HG02759 (cell line): ENCODE data around the gene AEBP2.
A peak's percentile ranks its signal among the peaks of the same experiment; 100 is the strongest.
"Not testable (repeated sequence)": the region's sequence is repeated elsewhere in the genome, so short reads cannot be mapped to it uniquely, and the experiment has no call there.

Source experiments
- ATAC-seq: cut with Tn5 transposase; IDR thresholded peaks from one replicate; pipeline ENCODE4 v1.9.1; 2021; ENCODE audit warnings: mild to moderate bottlenecking, moderate library complexity; ENCODE audit not compliant: unreplicated experiment

Gene AEBP2

GRCh38 chr12:19439059-19440018 lies at the start of gene AEBP2:
TSS of gene AEBP2 (plus strand) at chr12:19439492. CDS start at chr12:19439700, 208 bp downstream.
- peak; percentile 88 for ATAC-seq

GRCh38 chr12:19390051-19390598 lies 49.2 kb upstream of the AEBP2 start:
- ATAC-seq, result no peak

- not testable (repeated sequence) for ATAC-seq
Observed at GRCh38 chr12:19392644-19393043, 46.6 kb upstream of the AEBP2 start.

- ATAC-seq, result no peak
Observed at GRCh38 chr12:19394385-19394784, 44.9 kb upstream of the AEBP2 start.

- ATAC-seq, result no peak
Observed at GRCh38 chr12:19397534-19397933, 41.8 kb upstream of the AEBP2 start.

- ATAC-seq, result no peak
Observed at GRCh38 chr12:19398376-19399363, 40.6 kb upstream of the AEBP2 start.

- not testable (repeated sequence) for ATAC-seq
Observed at GRCh38 chr12:19400649-19401285, 38.5 kb upstream of the AEBP2 start.

GRCh38 chr12:19402211-19402610 lies 37.1 kb upstream of the AEBP2 start:
- ATAC-seq, result no peak

- no peak for ATAC-seq
Observed at GRCh38 chr12:19402743-19403431, 36.4 kb upstream of the AEBP2 start.

GRCh38 chr12:19404242-19404880 lies 34.9 kb upstream of the AEBP2 start:
- ATAC-seq, result no peak

- no peak for ATAC-seq
Observed at GRCh38 chr12:19409376-19409775, 29.9 kb upstream of the AEBP2 start.

- no peak for ATAC-seq
Observed at GRCh38 chr12:19410211-19410610, 29.1 kb upstream of the AEBP2 start.

- ATAC-seq, result no peak
Observed at GRCh38 chr12:19410629-19411185, 28.6 kb upstream of the AEBP2 start.

- ATAC-seq, result no peak
Observed at GRCh38 chr12:19411234-19412204, 27.8 kb upstream of the AEBP2 start.

GRCh38 chr12:19412844-19413243 lies 26.4 kb upstream of the AEBP2 start:
- ATAC-seq, result no peak

GRCh38 chr12:19413582-19413981 lies 25.7 kb upstream of the AEBP2 start:
- not testable (repeated sequence) for ATAC-seq

GRCh38 chr12:19415563-19415962 lies 23.7 kb upstream of the AEBP2 start:
- no peak for ATAC-seq

- no peak for ATAC-seq
Observed at GRCh38 chr12:19419086-19419485, 20.2 kb upstream of the AEBP2 start.
